ENCODE results near the gene OR2G3.

- no peak for TF ChIP-seq CTCF (CRISPR knock-in tag; IDR thresholded peaks at IDR 0.05)
- TF ChIP-seq ZSCAN20 (CRISPR knock-in tag; IDR thresholded peaks at IDR 0.05; ENCODE audit: borderline replicate concordance): no peak
- no peak for TF ChIP-seq ZKSCAN1 (IDR thresholded peaks at IDR 0.05; ENCODE audit: low read length)
- no peak for TF ChIP-seq HOXA3 (CRISPR knock-in tag; IDR thresholded peaks at IDR 0.05)
- no peak for TF ChIP-seq TCF7L2 (IDR thresholded peaks at IDR 0.05; ENCODE audit: low read depth, low read length)
- no peak for TF ChIP-seq ZNF775 (CRISPR knock-in tag; IDR thresholded peaks at IDR 0.05; ENCODE audit: borderline replicate concordance)
- TF ChIP-seq IKZF1 (IDR thresholded peaks at IDR 0.05): no peak
- no peak for TF ChIP-seq AFF4 (CRISPR knock-in tag; IDR thresholded peaks at IDR 0.05)
- no peak for TF ChIP-seq TAF1 (CRISPR knock-in tag; IDR thresholded peaks at IDR 0.05)
- TF ChIP-seq AHR (CRISPR knock-in tag; IDR thresholded peaks at IDR 0.05): no peak
Observed at GRCh38 chr1:247653040-247653439, 47.7 kb downstream of the OR2G3 start.
